ENCODE data around the gene DPPA5.

DPPA5 gene

GRCh38 chr6:73342174-73342573, 11.9 kb downstream of the DPPA5 start:
- DNase-seq (ENCODE audit: low read depth): no peak
- no peak for TF ChIP-seq CTCF (IDR thresholded peaks at IDR 0.05; ENCODE audit: low read length, missing control alignments)
- H3K4me3 ChIP-seq (replicated peaks; ENCODE audit: low read depth, low read length): no peak overlapping the region

GRCh38 chr6:73341335-73341734, 12.7 kb downstream of the DPPA5 start:
- no peak overlapping the region for H3K4me3 ChIP-seq (replicated peaks; ENCODE audit: low read depth, low read length)
- no peak for DNase-seq (ENCODE audit: low read depth)
- no peak for TF ChIP-seq CTCF (IDR thresholded peaks at IDR 0.05; ENCODE audit: low read length, missing control alignments)

GRCh38 chr6:73340048-73340447, 14.0 kb downstream of the DPPA5 start:
- no peak for DNase-seq (ENCODE audit: low read depth)

GRCh38 chr6:73339340-73339739, 14.7 kb downstream of the DPPA5 start:
- H3K4me3 ChIP-seq (replicated peaks; ENCODE audit: low read depth, low read length): no peak overlapping the region
- DNase-seq (ENCODE audit: low read depth): no peak
- no peak for TF ChIP-seq CTCF (IDR thresholded peaks at IDR 0.05; ENCODE audit: low read length, missing control alignments)

More at GRCh38 chr6:73340048-73340447, 14.0 kb downstream of the DPPA5 start:
- H3K4me3 ChIP-seq (replicated peaks; ENCODE audit: low read depth, low read length): no peak overlapping the region
- no peak for TF ChIP-seq CTCF (IDR thresholded peaks at IDR 0.05; ENCODE audit: low read length, missing control alignments)

- no peak for DNase-seq (ENCODE audit: low read depth)
- TF ChIP-seq CTCF (IDR thresholded peaks at IDR 0.05; ENCODE audit: low read length, missing control alignments): no peak
- no peak overlapping the region for H3K4me3 ChIP-seq (replicated peaks; ENCODE audit: low read depth, low read length)
These were observed 24.9 kb downstream of the DPPA5 start for GRCh38 chr6:73329201-73329600.

- TF ChIP-seq CTCF (IDR thresholded peaks at IDR 0.05; ENCODE audit: low read length, missing control alignments): no peak
- H3K4me3 ChIP-seq (replicated peaks; ENCODE audit: low read depth, low read length): no peak overlapping the region
- DNase-seq (ENCODE audit: low read depth): no peak
These were observed 25.3 kb downstream of the DPPA5 start for GRCh38 chr6:73328790-73329189.

GRCh38 chr6:73325656-73326055, 28.4 kb downstream of the DPPA5 start:
- DNase-seq (ENCODE audit: low read depth): no peak
- no peak for TF ChIP-seq CTCF (IDR thresholded peaks at IDR 0.05; ENCODE audit: low read length, missing control alignments)
- H3K4me3 ChIP-seq (replicated peaks; ENCODE audit: low read depth, low read length): no peak overlapping the region
